GM18498 (cell line): Measurements from ENCODE around the gene MIPOL1.
A peak's percentile ranks its signal among the peaks of the same experiment; 100 is the strongest.

ENCODE experiments used
- ATAC-seq: cut with Tn5 transposase; IDR thresholded peaks from one replicate; pipeline ENCODE4 v1.9.1; 2021; ENCODE audit warnings: mild to moderate bottlenecking, moderate library complexity; ENCODE audit not compliant: unreplicated experiment

Gene MIPOL1

GRCh38 chr14:37594238-37594970 is 396.7 kb downstream of the MIPOL1 start:
- ATAC-seq = no peak

DNA sequence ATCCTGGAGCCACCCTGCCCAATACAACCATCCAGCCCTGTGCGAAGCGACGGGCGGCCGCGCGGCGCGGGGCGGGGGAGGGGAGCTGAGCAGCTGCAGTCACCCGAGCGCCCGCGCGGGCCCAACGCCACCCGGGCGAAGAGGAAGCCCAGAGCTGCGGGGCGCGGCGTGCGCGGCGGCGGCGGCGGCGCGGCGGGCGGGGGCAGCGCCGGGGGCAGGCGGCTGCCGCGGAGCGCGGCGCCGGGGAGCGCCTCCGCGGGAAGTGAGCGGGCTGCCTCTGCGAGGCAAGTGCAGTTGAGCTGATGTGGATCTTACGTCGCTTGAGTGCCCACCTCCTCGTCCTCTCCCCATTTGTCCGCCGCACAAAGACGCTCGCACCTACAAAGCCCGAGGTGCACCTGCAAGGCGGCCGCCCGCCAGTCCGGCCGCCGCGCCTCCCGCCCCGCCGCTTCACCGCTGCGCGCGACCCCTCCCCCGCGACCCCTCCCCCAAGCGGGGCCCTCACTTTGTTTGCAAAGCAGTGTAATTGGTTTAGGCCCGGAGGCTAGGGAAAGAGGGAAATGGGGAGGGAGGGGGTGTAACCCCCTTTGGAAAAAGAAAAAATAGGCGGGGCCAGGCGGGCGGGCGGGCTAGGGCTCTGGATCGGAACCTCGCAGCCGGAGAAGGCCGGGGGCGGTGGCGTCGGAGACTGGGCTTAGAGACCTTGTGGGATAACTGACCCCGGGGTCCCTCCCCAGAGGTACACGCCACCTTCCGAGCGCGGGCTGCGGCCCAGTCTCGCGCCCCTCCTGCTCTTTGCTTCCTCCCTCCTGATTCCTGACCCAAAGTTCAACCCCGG is 397.5 kb downstream of the MIPOL1 start, which contains the start of the genes FOXA1 and TTC6:
FOXA1 (minus strand) TSS at position 279 of the 838 bp plus-strand sequence; CDS start at position 2, 277 bp downstream.
TTC6 (plus strand) TSS at position 659 of the 838 bp plus-strand sequence. CDS start 26,436 bp downstream, outside the sequence.
- no peak for ATAC-seq

GRCh38 chr14:37595809-37596621 is 398.3 kb downstream of the MIPOL1 start:
- ATAC-seq = peak; percentile 67

DNA sequence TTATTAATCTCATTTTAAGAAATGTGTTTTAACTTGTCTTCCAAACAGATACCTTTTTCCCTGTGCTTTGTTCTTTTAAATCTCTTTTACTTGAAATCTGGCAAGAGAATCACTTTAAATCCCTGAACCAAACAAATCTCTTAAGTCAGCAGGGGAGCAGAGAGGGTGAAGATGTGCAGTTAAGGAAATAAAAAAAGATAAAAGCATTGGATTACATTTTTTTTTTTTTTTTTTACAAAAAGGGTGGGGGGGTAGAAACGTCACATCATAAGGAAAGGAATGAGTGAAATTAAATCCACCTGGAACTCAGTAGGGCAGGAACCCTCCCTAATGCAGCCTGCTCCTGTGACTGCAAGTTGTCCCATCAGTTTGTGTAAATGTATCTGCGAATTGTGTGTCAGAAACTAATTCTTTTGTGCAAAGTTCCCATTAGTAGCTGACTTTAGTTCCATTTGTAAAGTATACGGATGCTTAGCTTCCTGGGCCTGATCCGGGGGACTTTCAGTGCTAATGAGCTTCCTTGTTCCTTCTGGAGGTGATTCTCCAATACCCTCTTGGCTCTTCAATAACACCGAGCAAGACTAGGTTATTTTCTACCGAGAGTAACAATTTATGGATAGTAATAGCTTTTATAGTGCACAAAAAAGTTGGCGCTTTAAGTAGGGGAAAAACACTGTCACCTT is 399.2 kb downstream of the MIPOL1 start:
- ATAC-seq = no peak

GRCh38 chr14:37597538-37597913 is 399.8 kb downstream of the MIPOL1 start:
- no peak for ATAC-seq

DNA sequence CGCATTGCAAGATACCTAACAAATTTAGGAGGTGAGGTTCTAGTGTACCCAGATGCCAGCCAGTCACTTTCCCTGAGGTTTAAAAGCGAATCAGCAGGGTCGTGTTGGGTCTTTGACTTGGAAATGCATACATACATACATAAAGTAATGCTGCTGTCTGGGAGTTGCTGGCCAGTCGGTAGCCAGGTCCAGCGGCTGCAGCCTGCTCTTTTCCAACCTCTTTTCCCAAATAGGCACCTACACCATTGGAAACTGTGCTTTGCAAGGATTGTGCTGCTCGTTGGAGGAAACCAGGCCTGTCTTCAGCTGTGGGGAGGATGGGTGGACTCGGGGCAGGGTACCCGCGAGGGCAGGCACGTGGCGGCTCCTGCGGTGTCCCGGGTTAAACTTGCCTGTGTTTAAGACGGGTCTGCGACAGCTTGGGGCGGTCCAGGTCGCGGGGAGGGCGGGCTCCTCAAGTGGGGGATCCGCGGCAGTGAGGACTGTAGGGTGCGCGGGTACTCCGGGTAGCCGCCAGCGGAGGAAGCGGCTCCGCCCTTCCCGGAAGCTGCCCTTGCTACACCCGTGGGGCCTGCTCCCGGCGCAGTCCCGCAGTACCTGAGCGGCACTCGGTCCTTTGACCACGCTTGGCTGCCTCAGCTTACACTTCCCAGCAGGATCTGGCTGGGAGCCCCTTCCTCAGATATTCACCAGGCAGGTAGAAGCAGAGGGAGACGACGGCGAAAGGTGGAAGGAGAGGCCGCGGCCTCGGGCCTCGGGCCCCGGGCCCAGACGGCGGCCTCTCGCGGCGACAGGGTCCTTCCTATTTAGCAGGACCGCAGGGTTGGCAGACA is 400.4 kb downstream of the MIPOL1 start:
- no peak for ATAC-seq

DNA sequence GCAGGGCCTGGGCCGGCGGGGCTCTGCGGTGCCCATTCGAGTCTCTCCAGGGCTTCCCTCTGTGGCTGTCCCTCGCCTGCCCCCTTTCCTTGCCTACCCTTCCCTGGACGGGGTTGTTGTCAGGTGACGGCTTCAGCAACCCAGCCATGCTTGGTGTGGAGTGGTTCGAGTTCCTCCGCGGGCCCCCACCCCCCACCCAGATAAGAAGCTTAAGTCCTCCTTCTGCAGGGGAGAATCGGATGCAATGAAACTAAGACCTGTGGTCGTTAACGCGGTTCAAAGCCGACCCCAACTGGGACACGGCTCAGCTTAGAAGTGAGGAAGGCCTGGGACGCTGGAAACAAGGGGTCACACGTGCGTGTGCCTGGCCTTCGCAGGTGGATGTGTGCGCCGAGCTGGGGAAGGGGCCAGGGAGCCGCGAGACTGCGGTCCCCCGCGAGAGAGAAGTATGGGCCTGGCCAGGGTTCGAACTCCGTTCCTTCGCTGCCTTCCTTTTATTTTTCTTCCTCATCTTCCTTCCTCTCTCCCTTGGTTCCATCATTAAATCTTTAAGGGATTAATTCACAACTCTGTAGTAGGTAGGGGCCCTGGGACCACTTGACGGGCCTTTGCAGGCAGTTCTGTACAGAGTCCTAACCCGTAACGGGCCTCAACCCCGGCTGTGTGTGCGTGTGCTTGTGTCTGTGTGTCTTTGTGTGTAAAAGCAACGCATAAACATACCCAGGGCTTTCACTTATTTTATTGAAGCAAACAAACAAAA is 401.2 kb downstream of the MIPOL1 start:
- ATAC-seq = no peak

GRCh38 chr14:37599507-37600368 is 402.0 kb downstream of the MIPOL1 start:
- no peak for ATAC-seq

- ATAC-seq = no peak
These were observed 403.4 kb downstream of the MIPOL1 start for GRCh38 chr14:37600880-37601741.

DNA sequence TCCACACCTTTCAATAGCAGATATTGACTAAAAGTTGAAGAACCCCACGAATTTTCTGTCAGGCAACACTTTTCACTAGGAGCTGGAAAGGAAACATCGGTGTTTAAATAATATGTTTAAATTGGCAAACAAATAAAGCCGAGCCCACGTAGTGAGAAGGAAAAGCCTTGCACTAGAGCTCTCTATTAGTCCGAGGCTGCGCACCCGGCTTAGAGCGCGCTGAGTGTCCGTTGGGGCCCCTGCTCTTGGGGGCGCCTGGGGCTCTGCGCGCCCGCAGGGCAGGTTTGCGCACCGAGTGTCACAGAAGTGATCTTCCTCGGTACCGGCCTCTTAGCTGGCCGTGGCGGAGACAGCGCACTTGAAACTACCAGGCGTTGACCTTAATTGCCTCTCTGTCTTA is 404.1 kb downstream of the MIPOL1 start:
- no peak for ATAC-seq
